HG02852 (cell line): Measurements from ENCODE around the gene LTF.

Source experiments
- ATAC-seq: cut with Tn5 transposase; IDR thresholded peaks from one replicate; pipeline ENCODE4 v1.9.1; 2021; ENCODE audit warnings: mild to moderate bottlenecking, moderate library complexity; ENCODE audit not compliant: unreplicated experiment

The LTF gene

DNA sequence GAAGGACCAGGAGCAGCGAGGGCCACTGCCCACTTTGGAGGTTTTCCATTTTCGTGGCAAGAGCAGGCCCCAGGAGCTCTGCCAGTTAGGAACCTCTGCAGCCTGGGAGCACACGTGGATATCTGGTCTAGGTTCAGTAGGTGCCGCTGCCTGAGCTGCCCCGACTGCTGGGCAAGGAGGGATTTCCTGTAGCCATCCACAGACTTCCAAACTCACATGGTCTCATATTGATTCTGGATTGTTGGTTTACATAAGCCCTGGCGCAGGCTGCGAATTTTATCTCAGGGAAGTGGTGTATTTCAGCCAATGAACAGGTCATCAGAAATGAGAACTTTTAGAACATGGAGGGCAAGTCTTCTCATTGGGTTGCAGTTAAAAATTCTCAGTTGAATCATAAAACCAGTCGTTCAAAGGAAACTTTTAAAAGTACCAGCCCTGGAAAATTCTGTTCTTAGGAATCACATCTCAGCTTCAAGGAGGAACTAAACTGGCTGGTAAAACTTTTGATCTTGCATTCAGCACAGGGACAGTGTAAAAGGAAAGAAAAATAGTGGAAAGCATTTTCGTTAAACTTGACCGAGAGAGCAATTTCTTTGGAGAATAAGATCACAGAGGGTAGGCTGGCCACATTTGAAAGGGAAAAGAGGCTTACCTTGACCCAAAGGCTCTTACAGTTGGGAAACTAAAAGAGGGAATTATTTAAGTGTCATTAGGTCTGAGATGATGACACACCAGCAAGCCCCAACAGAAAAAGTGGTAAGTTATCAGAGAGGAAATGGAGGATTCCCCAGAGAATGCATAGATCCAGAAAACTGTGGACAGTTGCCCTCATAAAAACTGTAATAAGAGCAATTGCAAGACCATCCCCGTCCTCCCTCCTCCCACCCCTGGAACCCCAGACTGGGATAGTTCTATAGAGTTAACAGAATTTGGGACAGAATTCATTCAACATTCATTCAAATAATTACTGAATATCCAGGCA, 26.7 kb upstream of the LTF start:
- no peak for ATAC-seq

DNA sequence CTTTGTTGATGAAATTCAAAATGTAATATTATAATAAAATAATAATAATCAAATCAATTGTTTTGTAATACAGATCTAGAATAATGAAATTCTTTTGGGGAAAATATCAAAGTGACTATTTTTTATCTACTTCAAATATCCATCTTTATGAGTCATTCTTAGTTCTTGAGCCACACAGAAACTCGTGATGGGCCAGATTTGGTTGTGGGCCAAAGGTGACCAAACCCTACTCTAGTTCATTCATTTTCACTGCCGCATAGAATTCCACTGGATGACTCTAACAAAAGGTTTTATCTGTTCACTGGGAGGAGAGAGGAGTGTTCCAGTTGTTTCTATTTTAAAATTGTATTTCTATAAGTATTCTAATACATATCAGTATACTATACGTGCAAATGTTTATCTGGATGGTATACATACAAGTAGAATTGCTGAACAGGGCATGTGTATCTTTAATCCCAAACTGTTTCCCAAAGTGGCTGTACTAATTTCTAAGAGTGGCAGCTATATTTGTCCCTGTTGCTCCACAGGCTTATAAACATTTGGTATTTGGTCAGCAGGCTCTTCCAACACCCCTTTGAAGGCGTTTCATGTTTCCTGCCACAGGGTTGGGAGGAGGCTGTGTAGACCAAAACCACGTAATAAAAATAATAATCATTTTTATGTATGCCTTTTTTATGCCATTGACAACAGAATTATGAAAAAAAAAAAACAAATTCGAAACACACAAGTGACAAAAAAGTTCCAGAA, 25.8 kb upstream of the LTF start:
- no peak for ATAC-seq

DNA sequence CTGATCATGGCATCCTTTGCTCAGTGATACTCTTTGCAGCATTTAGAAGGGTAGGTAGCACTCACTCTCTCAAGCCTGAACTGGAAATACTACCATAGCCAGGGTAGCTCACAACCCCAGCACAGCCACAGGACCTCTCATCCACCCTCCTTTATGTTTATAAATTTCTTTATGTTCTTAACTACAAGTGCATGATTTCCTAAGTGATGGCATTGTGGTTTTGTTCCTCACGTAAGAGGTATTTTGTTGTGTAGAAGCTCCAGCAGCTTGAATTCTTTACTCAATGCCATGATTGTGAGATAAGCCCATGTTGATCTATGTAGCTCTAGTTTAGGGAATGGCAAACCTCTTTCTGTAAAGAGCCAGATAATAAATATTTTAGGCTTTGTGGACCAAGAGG, 25.2 kb upstream of the LTF start:
- ATAC-seq, result no peak

DNA sequence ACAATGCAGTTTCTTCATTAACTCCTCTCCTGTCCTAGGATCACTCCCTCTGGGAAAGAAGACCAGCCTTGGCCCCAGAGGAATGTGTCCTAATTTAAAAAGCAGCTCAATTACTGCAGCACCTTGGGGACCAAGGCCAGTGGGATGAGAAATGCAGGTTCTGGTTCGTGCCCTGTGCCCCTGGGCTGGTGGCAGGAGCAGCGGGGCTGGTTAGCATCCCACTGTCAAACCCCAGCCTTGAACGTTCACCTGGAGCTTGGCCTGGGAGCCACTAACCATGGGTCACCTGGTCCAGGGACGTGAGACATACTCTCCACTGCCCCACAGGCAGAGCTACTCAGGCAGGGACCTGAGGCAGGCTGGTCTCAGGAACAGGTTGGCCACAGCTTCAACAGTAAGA, 24.7 kb upstream of the LTF start:
- ATAC-seq, result no peak

DNA sequence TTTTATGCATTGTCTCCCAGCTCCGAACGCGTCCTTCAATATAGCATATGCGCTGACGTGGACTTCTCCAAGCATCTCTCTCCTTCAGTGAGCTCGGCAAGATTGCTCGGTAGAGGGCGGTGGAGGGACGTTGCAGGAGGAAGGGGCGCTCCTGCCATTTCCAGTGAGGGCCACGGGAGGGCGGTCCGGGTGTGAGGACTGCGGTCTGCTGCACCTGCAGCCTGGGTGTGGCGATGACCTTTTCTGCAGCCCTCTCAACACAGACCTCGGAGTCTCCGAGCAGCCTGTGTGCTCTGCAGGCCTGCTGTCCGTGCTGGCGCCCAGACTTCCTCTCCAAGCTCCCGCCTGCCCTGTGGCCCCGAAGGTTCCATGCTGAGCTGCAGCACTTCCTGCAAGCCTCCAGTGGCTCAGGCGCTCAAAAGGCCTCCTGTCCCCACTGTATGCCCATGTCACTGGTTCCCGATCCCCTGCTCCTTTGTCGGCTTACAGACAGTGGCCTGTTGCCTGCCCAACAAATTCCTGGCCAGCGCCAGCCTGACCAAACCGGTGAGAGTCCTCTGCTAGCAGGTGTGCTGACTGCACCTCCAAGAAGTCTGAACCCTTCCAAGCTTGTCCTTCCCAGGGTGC, 24.1 kb upstream of the LTF start:
- peak; percentile 91 for ATAC-seq

DNA sequence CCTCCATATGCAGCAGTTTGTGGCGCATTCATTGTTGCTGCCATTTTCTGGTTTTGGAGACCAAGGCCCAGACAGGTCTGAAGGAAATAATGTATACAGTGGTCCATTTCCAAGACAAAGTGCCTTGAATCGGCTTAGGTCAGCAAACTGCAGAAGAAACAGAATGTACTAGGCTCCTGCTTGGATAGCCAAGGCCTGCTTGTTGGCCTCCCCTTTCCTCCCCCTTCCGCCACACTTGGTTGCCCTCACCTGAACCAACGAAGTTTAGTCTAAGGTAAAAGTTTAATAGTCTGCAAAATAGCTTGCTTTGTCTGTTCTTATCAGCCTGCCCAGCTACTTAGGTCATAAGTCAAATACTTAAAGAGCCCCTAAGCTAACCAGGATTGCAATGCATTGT, 21.1 kb upstream of the LTF start:
- ATAC-seq, result no peak

DNA sequence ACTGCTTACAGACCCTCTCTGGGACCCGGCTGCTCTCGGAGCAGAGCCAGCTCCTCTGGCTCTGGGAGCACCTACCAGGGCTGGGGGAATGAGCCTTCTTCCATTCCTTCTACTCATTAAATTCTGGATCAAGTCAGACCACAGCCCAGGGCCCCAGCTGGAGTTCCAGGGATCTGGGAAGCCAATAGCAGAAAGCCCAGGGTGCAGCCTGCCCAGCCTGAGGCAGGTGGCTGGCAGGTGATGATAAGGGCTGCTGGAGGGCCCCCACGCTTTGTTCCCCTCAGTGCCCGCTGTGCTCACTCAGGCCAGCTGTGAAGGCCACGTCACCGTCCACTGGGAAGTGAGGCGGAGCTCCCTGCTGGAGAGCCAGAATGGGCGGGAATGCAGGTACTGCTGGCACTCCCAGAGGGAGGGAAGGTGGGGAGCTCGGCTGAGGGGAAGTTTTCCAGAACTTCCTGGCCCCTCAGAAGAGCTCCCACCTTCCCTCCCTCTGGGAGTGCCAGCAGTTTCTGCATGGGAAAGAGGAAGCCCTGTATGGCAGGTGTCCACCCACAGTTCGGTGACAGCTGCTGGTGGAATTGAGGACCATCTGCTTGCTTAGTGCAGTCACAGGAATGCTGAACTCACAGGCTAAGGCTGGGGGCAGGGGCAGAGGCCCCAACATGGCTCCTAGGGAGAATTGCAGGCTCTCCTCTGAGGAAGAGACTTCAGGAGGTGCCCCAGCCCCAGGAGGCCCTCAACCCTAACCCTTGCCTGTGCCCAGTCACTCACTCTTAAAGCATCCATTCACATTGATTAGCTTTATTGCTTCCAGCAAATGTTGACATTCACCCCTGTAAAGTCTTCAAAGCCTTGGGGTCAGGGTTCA, 20.4 kb upstream of the LTF start:
- no peak for ATAC-seq

DNA sequence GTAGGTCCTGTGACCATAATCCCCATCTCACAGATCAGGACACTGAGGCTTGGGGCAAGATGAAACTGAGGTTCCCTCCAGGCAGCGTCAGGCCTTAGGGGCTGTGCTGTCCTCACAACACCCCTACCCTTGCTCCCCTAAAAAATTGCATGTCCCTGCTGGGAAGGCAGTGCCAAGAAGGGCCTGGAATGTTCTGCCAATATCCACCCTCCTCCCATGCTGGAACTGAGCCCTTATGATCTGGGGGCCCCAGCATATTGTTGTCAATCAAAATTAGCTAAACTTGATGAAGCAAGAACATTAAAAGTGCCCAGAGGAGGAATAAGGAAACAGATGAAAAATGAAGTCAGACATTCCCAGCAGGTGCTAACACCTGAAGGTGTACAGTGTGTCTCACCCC, 19.7 kb upstream of the LTF start:
- ATAC-seq, result no peak

DNA sequence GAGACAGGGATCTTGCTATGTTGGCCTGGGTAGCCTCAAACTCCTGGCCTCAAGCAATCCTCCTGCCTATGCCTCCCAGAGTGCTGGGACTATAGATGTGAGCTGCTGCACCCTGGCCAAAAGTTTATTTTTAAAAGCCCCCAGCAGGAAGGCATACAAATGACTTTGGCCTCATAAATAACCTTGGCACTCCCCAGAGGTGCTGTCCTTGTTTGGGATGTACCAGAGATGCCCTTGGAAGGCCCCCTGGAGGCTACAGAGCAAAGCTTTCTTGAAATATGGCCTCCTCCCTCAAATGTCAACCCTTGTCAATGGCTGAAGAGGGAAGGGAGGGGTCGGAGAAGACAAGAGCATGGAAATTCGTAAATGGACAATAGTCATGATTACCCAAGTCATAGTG, 19.1 kb upstream of the LTF start:
- ATAC-seq, result no peak

DNA sequence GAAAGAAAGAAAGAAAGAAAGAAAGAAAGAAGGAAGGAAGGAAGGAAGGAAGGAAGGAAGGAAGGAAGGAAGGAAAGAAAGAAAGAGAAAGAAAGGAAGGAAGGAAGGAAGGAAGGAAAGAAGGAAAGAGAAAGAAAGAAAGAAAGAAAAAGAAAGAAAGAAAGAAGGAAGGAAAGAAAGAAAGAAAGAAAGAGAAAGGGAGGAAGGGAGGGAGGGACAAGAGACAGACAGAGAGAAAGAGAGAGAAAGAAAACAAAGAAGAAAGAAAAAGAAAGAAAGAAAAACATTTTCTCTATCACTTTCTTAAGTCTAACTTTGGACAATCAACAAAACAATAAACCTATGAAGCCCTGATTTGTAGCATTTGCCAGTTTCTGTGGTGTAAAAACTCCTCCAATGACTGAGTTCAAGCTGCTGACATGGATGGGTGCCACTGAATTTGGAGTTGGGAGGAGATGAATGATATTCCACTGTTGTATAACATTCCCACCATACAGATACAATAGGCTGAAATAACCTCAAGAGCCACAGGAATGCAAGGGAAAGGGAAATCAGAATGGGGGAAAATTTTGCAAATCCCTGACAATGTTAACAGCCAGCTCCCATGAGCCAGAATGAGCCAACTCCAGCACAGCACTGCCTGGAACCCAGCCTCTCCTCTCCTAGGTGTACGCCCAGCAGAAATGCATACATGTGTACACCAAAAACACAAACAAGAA, 18.1 kb upstream of the LTF start:
- no peak for ATAC-seq

DNA sequence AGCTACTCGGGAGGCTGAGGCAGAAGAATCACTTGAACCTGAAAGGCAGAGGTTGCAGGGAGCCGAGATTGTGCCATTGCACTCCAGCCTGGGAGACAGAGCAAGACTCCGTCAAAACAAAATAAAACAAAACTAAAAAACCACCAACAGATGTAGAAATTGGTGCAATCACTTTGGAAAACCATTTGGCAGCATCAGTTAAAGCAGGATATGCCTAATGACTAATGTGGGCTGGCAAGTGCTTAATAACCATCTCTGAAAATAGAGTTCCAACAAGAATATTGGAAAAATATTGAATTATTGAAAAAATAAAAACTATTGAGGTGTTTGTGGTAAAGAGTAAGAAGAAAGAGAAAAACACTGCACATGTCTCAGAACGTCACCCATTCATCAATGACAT, 16.9 kb upstream of the LTF start:
- ATAC-seq, result no peak

DNA sequence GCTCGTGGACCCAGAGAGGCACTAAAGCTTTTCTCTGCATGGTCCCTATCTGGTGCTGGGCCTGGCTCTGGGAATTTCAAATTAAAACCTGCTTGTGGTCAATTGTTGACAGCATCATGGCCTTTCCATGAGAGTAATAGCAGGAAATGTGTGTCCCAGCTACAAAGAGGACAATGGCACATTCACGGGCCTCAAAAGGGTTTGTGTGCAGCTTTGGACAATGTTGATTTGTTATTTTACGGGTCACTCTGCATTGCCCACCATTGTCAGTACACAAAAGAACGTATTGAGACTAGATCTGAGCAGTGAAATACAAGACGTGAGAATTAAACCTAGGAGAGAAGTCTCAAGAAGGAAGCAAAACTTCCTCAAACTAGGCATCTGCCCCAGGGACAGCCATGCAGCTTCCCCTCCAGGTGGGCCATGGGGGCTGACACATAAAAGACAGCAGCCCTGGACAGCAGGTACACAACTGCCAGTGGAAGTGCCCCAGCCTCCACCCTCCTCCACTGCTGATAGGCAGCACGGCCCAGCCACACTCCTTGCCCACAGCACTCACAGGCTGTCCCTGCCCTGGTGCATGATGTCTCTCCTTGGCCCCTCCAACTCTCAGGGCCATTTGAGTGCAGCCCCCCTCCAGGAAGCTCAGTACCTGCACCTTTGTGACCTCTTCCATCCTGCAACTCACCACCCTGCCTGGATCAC, 15.9 kb upstream of the LTF start:
- no peak for ATAC-seq

DNA sequence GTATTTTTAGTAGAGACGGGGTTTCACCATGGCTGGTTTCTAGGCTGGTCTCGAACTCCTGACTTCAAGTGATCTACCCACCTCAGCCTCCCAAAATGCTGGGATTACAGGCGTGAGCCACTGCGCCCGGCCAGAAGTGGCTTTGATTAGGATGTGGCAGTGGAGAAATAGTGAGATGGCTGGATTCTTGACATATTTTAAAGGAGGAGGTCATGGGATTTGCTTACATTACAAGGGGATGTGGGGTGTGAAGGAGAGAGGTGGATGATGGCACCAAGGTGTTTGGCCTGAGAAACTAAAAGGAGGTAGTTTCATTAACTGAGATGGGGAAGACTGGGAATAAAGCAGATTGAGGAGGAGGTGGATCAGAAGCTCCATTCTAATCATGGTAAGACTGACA, 15.0 kb upstream of the LTF start:
- ATAC-seq, result no peak

DNA sequence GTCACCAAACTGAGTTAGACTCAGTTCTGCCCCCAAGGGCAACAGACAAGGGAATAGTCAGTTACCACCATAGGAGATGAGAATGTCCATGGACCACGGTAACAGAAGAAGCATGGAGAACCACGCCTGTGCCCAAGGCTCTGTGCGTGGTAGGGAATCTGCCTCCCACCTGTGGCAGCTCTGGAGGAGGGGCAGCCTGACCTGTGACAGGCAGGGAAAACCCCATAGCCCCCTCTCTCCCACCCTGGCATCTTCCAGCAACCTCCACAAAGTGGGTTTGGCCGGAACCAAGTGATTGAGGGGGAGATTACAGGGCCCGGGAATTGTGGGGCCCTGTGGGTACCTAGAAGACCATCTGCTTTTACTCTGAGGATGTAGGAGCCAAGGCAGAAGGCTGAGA, 14.3 kb upstream of the LTF start:
- no peak for ATAC-seq

DNA sequence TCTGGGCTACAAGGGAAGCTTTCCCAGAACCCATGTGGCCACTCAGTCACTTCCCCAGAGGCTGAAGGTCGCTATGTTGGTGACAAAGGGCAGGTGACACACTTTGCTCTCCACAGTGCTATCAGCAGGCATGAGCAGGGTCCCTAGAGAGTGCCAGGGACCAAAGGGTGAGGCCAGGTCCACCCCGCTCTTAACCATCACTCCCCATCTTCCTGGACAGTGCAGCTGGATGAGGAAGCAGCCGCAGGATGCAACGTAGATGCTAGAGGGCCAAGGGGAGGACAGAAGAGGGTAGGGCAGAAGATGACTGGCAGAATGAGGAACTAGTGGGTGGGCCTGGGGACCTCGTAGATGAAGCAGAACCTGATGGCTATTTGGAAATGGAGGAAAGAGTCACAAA, 13.6 kb upstream of the LTF start:
- ATAC-seq, result no peak

DNA sequence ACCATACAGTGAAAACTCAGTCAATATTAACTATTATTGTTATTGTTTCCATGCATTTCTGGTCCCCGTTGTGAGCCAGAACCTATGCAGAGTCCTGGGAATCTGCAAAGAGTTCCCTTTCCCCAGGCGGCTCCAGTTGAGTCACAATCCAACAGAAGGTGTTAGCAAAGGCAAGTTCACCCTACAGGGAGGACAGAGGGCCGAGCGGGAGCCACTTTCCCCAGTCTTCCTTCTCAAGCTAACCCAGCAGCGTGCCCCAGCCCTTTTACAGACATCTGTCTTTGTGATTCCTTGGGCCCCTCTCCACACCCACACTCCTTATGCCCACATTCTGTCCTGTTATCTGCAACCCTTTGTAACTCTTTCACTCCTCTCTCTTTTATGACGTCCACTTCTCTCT, 13.1 kb upstream of the LTF start:
- no peak for ATAC-seq

DNA sequence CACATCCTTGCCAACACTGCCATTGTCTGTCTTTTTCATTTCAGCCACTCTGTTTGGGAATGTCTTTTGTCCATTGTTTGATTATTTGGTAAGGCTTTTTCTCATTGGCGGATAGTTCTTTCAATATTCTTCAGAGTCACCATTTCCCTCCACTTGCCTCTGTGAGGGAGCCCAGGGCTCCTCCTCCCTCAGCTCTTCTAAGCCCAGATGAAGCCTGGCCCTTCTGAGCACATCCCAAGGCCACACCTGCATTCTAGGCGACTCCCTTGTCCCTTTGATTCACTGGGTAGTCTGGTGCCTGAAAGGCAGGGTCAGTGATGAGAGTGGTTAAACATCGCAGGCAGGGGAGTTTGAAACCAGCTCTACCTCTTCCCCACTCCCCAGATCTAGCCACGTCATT, 12.4 kb upstream of the LTF start:
- ATAC-seq, result no peak

DNA sequence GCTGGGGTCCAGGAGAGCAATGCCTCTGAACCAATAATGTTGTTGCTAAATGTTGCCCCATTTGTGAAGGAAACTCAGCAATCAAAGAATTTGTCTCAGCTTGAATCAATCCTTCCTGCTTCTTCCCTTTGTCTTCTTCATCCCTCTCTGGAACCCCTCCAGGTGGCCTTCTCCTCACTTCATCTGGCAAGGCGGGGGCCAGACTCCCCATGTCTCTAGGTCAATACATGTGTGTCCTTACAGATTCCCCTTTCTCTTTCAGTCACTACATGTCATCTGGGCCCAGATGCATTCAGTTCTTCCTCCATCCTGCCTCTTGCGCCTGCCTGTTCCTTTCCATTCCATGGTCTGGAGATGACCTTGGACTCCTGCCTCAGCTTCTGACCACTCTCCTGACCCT, 8.0 kb upstream of the LTF start:
- ATAC-seq, result no peak

DNA sequence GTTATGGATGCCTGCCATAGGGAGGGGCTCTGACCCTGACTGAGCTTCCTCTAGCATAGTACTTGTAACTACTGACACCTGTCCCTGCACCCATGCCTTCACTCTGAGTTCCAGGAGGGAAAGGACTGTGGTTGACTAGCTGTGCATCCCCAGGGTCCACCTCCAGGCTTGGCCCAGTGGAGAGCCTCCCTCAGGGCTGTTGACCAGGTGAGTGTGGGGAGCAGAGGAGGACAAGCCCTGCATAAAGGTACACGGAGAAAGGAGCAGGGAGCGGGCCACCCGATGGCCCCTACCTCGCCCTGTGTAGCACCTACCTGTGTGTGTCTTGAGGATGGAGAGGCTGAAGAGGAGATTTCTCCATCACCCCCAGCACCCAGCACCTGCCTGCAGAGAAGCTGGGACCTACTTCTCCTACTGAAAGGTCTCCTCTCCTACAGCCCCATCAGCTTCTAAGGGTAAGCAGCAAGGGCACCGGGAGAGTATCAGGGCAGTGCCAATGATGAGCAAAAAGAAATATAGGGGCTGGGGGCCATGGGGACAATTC, 6.7 kb upstream of the LTF start:
- no peak for ATAC-seq
